Measurements from ENCODE around the gene IYD. TPM values are rescaled to one million over a fixed set of nuclear protein-coding genes. Genes with fewer than 3 reads are reported as not detected.

IYD gene
- total RNA-seq, 1 experiment from 2014 or later, result 32.6 TPM

DNA sequence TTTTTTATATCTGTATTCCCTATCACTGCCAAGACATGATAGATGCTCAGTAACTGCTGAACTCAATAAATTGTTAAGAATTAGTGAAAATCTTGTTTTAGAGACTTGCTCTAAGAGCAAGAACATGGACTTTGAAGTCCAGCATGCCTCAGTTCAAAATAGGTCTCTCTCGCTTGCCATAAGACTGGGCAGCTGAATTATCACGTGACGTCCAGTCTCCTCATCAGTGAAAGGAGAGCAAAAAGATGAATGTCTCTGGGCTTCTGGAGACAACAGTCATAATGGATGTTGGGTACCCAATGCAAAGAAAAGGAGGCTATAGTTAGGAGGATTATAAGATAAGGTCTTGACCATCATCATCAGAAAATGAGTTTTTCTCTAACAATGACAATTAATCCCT is 82.1 kb downstream of the IYD start:
- DNase-seq, result no peak
- Mint-ChIP-seq H3K27ac (ENCODE audit: unreplicated experiment) (no peak overlapping the region), H3K9me3 (ENCODE audit: unreplicated experiment) (no peaks in the 10 kb centered on the region), H3K4me3 (ENCODE audit: unreplicated experiment) (no peak overlapping the region), H3K4me1 (ENCODE audit: low read depth, unreplicated experiment) (peaks cover 14% of the 10 kb centered on the region), H3K27me3 (ENCODE audit: insufficient read depth, unreplicated experiment) (no peaks in the 10 kb centered on the region), H3K36me3 (ENCODE audit: insufficient read depth, unreplicated experiment) (no peaks in the 10 kb centered on the region)
- Histone ChIP-seq H3K4me3 (ENCODE audit: low read depth, low read length) (no peak overlapping the region), H3K27me3 (replicated peaks; ENCODE audit: control insufficient read depth, insufficient read depth, low read length) (no peaks in the 10 kb centered on the region), H3K36me3 (ENCODE audit: control insufficient read depth, insufficient read depth, low read length) (no peaks in the 10 kb centered on the region), H3K4me1 (peaks cover 4% of the 10 kb centered on the region), H3K9me3 (no peaks in the 10 kb centered on the region)
- intact Hi-C loops (cut with micrococcal nuclease; ENCODE audit: unreplicated experiment), result no loop called here
- POLR2A ChIA-PET, result no interaction called here
- TF ChIP-seq, protein P1, sequence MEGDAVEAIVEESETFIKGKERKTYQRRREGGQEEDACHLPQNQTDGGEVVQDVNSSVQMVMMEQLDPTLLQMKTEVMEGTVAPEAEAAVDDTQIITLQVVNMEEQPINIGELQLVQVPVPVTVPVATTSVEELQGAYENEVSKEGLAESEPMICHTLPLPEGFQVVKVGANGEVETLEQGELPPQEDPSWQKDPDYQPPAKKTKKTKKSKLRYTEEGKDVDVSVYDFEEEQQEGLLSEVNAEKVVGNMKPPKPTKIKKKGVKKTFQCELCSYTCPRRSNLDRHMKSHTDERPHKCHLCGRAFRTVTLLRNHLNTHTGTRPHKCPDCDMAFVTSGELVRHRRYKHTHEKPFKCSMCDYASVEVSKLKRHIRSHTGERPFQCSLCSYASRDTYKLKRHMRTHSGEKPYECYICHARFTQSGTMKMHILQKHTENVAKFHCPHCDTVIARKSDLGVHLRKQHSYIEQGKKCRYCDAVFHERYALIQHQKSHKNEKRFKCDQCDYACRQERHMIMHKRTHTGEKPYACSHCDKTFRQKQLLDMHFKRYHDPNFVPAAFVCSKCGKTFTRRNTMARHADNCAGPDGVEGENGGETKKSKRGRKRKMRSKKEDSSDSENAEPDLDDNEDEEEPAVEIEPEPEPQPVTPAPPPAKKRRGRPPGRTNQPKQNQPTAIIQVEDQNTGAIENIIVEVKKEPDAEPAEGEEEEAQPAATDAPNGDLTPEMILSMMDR (IDR thresholded peaks at IDR 0.05; ENCODE audit: insufficient read depth in 1 of 2, low read depth in 1 of 2, low read length in 1 of 2, severe bottlenecking in 1 of 2, unreplicated experiment in 1 of 2), result no peak
- BruUV-seq (replicated peaks), result no TSS peak
- CTCF ChIA-PET, result no interaction called here

DNA sequence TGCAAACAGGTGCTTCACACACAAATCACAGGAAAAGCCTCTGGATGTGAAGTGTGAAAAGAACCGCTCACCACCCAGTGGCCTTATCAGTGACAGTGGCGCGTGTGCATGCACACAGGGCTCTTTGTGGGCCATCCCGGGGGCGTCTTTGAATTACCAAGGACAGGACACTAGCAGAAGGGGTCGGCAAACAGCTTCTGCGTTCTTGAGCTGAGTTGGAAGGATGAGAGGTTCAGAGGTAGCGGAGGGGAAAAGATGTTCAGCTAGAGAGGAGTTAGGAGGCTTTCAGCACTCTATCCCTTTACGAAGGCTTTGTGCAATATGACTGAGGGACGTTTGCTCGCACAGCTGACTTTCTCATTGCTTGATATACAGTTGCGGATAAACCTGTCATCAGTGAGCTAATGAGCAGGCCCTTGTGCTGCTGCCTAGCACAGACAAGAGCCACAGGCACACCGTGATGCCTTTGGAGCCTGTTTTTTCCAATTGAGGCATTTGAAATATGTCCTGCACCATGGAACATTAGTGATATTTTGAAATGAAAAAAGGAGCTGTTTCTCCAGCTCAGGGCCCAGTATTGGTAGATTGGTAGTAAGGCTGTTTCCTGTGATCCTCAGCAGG is 83.1 kb downstream of the IYD start:
- POLR2A ChIA-PET, result no interaction called here
- CTCF ChIA-PET, result no interaction called here
- H3K4me3 ChIP-seq (ENCODE audit: low read depth, low read length), result no peak overlapping the region
- peaks cover 14% of the 10 kb centered on the region for H3K4me1 ChIP-seq
- no peaks in the 10 kb centered on the region for H3K36me3 Mint-ChIP-seq (ENCODE audit: insufficient read depth, unreplicated experiment)
- DNase-seq, result no peak
- no peaks in the 10 kb centered on the region for H3K27me3 Mint-ChIP-seq (ENCODE audit: insufficient read depth, unreplicated experiment)
- no TSS peak for BruUV-seq (replicated peaks)
- TF ChIP-seq, protein P1 (IDR thresholded peaks at IDR 0.05; ENCODE audit: insufficient read depth in 1 of 2, low read depth in 1 of 2, low read length in 1 of 2, severe bottlenecking in 1 of 2, unreplicated experiment in 1 of 2), result no peak
- intact Hi-C loops (cut with micrococcal nuclease; ENCODE audit: unreplicated experiment), result no loop called here
- no peaks in the 10 kb centered on the region for H3K9me3 Mint-ChIP-seq (ENCODE audit: unreplicated experiment)
- no peak overlapping the region for H3K4me3 Mint-ChIP-seq (ENCODE audit: unreplicated experiment)
- no peaks in the 10 kb centered on the region for H3K27me3 ChIP-seq (replicated peaks; ENCODE audit: control insufficient read depth, insufficient read depth, low read length)
- no peaks in the 10 kb centered on the region for H3K36me3 ChIP-seq (ENCODE audit: control insufficient read depth, insufficient read depth, low read length)
- H3K4me1 Mint-ChIP-seq (ENCODE audit: low read depth, unreplicated experiment), result peaks cover 24% of the 10 kb centered on the region
- no peaks in the 10 kb centered on the region for H3K9me3 ChIP-seq
- H3K27ac Mint-ChIP-seq (ENCODE audit: unreplicated experiment), result no peak overlapping the region

DNA sequence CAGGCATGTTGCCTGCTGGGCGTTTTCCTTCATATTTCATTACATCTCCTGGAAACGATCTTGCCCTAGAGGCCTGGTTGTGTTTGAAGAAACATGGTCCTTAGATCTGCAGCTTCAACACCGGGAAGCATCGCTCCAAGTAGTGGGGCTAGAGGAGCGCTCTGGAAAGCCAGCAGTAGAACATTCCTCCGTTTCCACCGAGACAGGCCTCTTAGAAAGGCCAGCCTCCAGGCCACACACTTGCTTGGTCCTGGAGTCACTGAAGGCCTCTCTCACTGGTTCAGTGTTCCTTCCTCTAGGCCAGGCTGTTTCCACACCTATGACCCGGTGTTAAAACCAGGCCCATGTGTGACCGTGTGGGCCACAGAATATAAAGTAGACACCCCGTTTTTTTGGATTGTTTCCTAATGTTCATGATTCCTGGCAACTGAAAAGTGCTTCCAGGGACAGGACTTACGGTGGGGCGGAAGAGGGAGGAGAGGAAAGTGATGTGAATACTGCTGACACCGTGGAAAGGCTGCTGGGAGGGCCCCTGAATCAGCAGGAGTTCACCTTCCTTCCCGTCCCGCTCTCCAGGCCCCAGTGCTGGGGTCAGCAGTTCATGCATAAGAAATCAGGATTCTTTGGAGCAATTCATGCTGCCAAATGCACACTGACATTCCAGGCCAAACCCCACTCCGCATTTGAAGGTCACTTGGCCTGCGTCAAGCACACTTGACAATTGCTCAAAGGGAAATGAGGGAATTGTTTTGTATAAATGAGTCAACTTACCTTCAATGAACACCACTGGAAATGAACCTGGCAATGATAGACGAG is 83.8 kb downstream of the IYD start:
- Histone ChIP-seq H3K4me3 (ENCODE audit: low read depth, low read length) (no peak overlapping the region), H3K36me3 (ENCODE audit: control insufficient read depth, insufficient read depth, low read length) (no peaks in the 10 kb centered on the region), H3K9me3 (no peaks in the 10 kb centered on the region), H3K27me3 (replicated peaks; ENCODE audit: control insufficient read depth, insufficient read depth, low read length) (no peaks in the 10 kb centered on the region), H3K4me1 (peaks cover 21% of the 10 kb centered on the region)
- no peak overlapping the region for H3K4me3 Mint-ChIP-seq (ENCODE audit: unreplicated experiment)
- POLR2A ChIA-PET, result no interaction called here
- TF ChIP-seq, protein P1 (IDR thresholded peaks at IDR 0.05; ENCODE audit: insufficient read depth in 1 of 2, low read depth in 1 of 2, low read length in 1 of 2, severe bottlenecking in 1 of 2, unreplicated experiment in 1 of 2), result no peak
- CTCF ChIA-PET, result no interaction called here
- H3K9me3 Mint-ChIP-seq (ENCODE audit: unreplicated experiment), result no peaks in the 10 kb centered on the region
- no peak for DNase-seq
- H3K27ac Mint-ChIP-seq (ENCODE audit: unreplicated experiment), result no peak overlapping the region
- H3K27me3 Mint-ChIP-seq (ENCODE audit: insufficient read depth, unreplicated experiment), result no peaks in the 10 kb centered on the region
- peaks cover 31% of the 10 kb centered on the region for H3K4me1 Mint-ChIP-seq (ENCODE audit: low read depth, unreplicated experiment)
- no peaks in the 10 kb centered on the region for H3K36me3 Mint-ChIP-seq (ENCODE audit: insufficient read depth, unreplicated experiment)
- BruUV-seq (replicated peaks), result no TSS peak
- intact Hi-C loops (cut with micrococcal nuclease; ENCODE audit: unreplicated experiment), result no loop called here
